Measurements from ENCODE around the gene PPL.

DNA sequence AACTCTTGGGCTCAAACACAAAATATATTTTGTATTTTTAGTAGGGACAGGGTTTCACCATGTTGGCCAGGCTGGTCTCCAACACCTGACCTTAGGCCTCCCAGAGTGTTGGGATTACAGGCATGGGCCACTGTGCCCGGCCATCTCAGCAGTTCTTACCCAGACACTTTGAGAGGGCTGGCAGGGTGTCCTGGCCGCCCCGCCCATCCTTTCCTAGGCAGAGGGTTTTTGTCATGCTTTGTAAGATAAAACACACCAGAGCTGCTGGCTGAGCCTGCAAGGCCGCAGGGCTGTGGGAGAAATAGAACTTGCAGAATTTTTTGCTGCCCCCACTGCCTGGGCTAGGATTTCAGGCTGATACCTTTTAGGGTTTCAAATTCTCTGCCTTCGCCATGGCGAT lies 8.7 kb downstream of the PPL start:
- TF ChIP-seq MAZ (IDR thresholded peaks at IDR 0.05; ENCODE audit: borderline replicate concordance, low read depth, low read length) (no peak), MAZ (CRISPR knock-in tag; IDR thresholded peaks at IDR 0.05; ENCODE audit: low read depth) (no peak), SMC3 (IDR thresholded peaks at IDR 0.05; ENCODE audit: low read length) (no peak), ZNF431 (CRISPR knock-in tag; IDR thresholded peaks at IDR 0.05; ENCODE audit: borderline replicate concordance, low read depth) (no peak), ARNTL (CRISPR knock-in tag; IDR thresholded peaks at IDR 0.05) (no peak), JUND (CRISPR knock-in tag; IDR thresholded peaks at IDR 0.05) (no peak), POLR2A (IDR thresholded peaks at IDR 0.05; ENCODE audit: insufficient read depth in 1 of 2, low read depth in 2 of 2, low read length in 2 of 2) (no peak), MAFG (CRISPR knock-in tag; IDR thresholded peaks at IDR 0.05) (no peak), CEBPB (IDR thresholded peaks at IDR 0.05; ENCODE audit: borderline replicate concordance, low read depth, low read length) (no peak)
- TF ChIP-seq, protein P1, sequence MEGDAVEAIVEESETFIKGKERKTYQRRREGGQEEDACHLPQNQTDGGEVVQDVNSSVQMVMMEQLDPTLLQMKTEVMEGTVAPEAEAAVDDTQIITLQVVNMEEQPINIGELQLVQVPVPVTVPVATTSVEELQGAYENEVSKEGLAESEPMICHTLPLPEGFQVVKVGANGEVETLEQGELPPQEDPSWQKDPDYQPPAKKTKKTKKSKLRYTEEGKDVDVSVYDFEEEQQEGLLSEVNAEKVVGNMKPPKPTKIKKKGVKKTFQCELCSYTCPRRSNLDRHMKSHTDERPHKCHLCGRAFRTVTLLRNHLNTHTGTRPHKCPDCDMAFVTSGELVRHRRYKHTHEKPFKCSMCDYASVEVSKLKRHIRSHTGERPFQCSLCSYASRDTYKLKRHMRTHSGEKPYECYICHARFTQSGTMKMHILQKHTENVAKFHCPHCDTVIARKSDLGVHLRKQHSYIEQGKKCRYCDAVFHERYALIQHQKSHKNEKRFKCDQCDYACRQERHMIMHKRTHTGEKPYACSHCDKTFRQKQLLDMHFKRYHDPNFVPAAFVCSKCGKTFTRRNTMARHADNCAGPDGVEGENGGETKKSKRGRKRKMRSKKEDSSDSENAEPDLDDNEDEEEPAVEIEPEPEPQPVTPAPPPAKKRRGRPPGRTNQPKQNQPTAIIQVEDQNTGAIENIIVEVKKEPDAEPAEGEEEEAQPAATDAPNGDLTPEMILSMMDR (CRISPR knock-in tag; IDR thresholded peaks at IDR 0.05): no peak
- TF ChIP-seq, protein P2, sequence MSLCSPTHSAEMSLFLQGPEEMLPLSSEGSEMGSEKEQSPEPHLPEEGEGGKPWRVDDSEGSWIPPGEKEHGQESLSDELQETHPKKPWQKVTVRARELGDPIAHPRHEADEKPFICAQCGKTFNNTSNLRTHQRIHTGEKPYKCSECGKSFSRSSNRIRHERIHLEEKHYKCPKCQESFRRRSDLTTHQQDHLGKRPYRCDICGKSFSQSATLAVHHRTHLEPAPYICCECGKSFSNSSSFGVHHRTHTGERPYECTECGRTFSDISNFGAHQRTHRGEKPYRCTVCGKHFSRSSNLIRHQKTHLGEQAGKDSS (CRISPR knock-in tag; IDR thresholded peaks at IDR 0.05; ENCODE audit: borderline replicate concordance, low read depth): no peak
- TF ChIP-seq, protein P3, sequence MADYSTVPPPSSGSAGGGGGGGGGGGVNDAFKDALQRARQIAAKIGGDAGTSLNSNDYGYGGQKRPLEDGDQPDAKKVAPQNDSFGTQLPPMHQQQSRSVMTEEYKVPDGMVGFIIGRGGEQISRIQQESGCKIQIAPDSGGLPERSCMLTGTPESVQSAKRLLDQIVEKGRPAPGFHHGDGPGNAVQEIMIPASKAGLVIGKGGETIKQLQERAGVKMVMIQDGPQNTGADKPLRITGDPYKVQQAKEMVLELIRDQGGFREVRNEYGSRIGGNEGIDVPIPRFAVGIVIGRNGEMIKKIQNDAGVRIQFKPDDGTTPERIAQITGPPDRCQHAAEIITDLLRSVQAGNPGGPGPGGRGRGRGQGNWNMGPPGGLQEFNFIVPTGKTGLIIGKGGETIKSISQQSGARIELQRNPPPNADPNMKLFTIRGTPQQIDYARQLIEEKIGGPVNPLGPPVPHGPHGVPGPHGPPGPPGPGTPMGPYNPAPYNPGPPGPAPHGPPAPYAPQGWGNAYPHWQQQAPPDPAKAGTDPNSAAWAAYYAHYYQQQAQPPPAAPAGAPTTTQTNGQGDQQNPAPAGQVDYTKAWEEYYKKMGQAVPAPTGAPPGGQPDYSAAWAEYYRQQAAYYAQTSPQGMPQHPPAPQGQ (CRISPR knock-in tag; IDR thresholded peaks at IDR 0.05; ENCODE audit: borderline replicate concordance): no peak

Data from HepG2 (cell line).